ENCODE results near the gene SYT7. TPM values are rescaled to one million over a fixed set of nuclear protein-coding genes. Genes with fewer than 3 reads are reported as not detected.
"Not testable (repeated sequence)": the region's sequence is repeated elsewhere in the genome, so short reads cannot be mapped to it uniquely, and the experiment has no call there.

The SYT7 gene
- total and polyA plus RNA-seq, 2 donors = 0.14 to 1.3 TPM

GRCh38 chr11:61467602-61468001 lies 113.3 kb downstream of the SYT7 start:
- H3K9me3 ChIP-seq (ENCODE audit: control insufficient read depth in 2 of 2, insufficient read depth in 1 of 2, low read length in 1 of 2); DNase-seq (ENCODE audit: low read depth in 6 of 9, low spot score in 9 of 9); H3K27ac ChIP-seq (ENCODE audit: low read depth in 1 of 2, low read length in 1 of 2); H3K4me3 ChIP-seq (ENCODE audit: low read length in 2 of 2); H3K27me3 ChIP-seq (ENCODE audit: control insufficient read depth in 2 of 2, insufficient read depth in 1 of 2, low read length in 1 of 2); H3K4me1 ChIP-seq (ENCODE audit: control insufficient read depth in 2 of 2, insufficient read depth in 2 of 2, low read length in 2 of 2): not testable (repeated sequence)
- peaks cover 6 to 10% of the 10 kb centered on the region in 2 donors for H3K36me3 ChIP-seq (ENCODE audit: control insufficient read depth in 2 of 2, insufficient read depth in 2 of 2, low read length in 1 of 2)
- WGBS = 95% methylated on average over 6 of the region's 6 CpGs

Other genes with a start within 250 kb of the SYT7 start
- 197 TPM for gene DDB1, start 248.0 kb downstream of the SYT7 start, total RNA-seq
- gene DDB1, start 248.0 kb downstream of the SYT7 start, polyA plus RNA-seq = 129 TPM
- 19.8 TPM for gene TKFC, start 247.8 kb downstream of the SYT7 start, total RNA-seq
- 47.4 TPM for gene TKFC, start 247.8 kb downstream of the SYT7 start, polyA plus RNA-seq
- gene CYB561A3, start 219.2 kb downstream of the SYT7 start, total RNA-seq = 16.0 TPM
- 20.5 TPM for gene CYB561A3, start 219.2 kb downstream of the SYT7 start, polyA plus RNA-seq
- 26.3 TPM for gene TMEM138, start 218.7 kb downstream of the SYT7 start, total RNA-seq
- gene TMEM138, start 218.7 kb downstream of the SYT7 start, polyA plus RNA-seq = 53.3 TPM
- 11.9 TPM for gene TMEM216, start 188.5 kb downstream of the SYT7 start, total RNA-seq
- gene TMEM216, start 188.5 kb downstream of the SYT7 start, polyA plus RNA-seq = 21.5 TPM
- gene CPSF7, start 151.1 kb downstream of the SYT7 start, total RNA-seq = 25.4 TPM
- 76.3 TPM for gene CPSF7, start 151.1 kb downstream of the SYT7 start, polyA plus RNA-seq
- gene SDHAF2, start 151.0 kb downstream of the SYT7 start, total RNA-seq = 34.8 TPM
- 59.9 TPM for gene SDHAF2, start 151.0 kb downstream of the SYT7 start, polyA plus RNA-seq
- 4.1 TPM for gene LRRC10B, start 72.3 kb downstream of the SYT7 start, total RNA-seq
- 2.7 TPM for gene LRRC10B, start 72.3 kb downstream of the SYT7 start, polyA plus RNA-seq
- gene DAGLA, start 99.3 kb upstream of the SYT7 start, total RNA-seq = 0.14 TPM
- gene DAGLA, start 99.3 kb upstream of the SYT7 start, polyA plus RNA-seq = 0.43 TPM
- 0.09 TPM for gene MYRF, start 171.6 kb upstream of the SYT7 start, total RNA-seq
- gene MYRF, start 171.6 kb upstream of the SYT7 start, polyA plus RNA-seq = 0.62 TPM
- gene TMEM258, start 211.5 kb upstream of the SYT7 start, total RNA-seq = 161 TPM
- 148 TPM for gene TMEM258, start 211.5 kb upstream of the SYT7 start, polyA plus RNA-seq
- gene FEN1, start 211.8 kb upstream of the SYT7 start, total RNA-seq = 84.1 TPM
- 10.0 TPM for gene FEN1, start 211.8 kb upstream of the SYT7 start, polyA plus RNA-seq
- 12.9 TPM for gene FADS1, start 235.9 kb upstream of the SYT7 start, total RNA-seq
- gene FADS1, start 235.9 kb upstream of the SYT7 start, polyA plus RNA-seq = 4.4 TPM
- 39.5 TPM for gene FADS2, start 247.2 kb upstream of the SYT7 start, total RNA-seq
- 11.2 TPM for gene FADS2, start 247.2 kb upstream of the SYT7 start, polyA plus RNA-seq